Activated CD8-positive, alpha-beta T cell treated with anti-CD3 and anti-CD28 coated beads for 36 hours (primary cell): ENCODE measurements around the gene THADA. TPM values are rescaled to one million over a fixed set of nuclear protein-coding genes. Genes with fewer than 3 reads are reported as not detected.

Experiments used
- ATAC-seq: fragments of 200-7000 bp; cut with Tn5 transposase; one replicate; pipeline ENCODE4 v1.10.0; 2021; ENCODE audit warnings: mild to moderate bottlenecking, moderate library complexity
- CTCF ChIA-PET: fragments of 350-600 bp; sonication (Branson Sonifier 250); formaldehyde crosslinking; loops from one replicate; lab custom pipeline; 2021; ENCODE audit warnings: antibody characterized with exemption; lab: Charles Lee
- POLR2A ChIA-PET: fragments of 350-600 bp; sonication (Branson Sonifier 250); formaldehyde crosslinking; loops from one replicate; lab custom pipeline; 2021; ENCODE audit warnings: antibody characterized with exemption; lab: Charles Lee
- DNase-seq: peaks from one replicate; pipeline ENCODE4 v3.0.0-alpha.2; 2020
- H3K27ac Mint-ChIP-seq: one replicate; pipeline ENCODE4 v1.8.0; 2021; ENCODE audit warnings: mild to moderate bottlenecking, mixed read lengths
- H3K27me3 Mint-ChIP-seq: one replicate; pipeline ENCODE4 v1.8.0; 2021; ENCODE audit warnings: mixed read lengths
- H3K36me3 Mint-ChIP-seq: one replicate; pipeline ENCODE4 v1.8.0; 2021; ENCODE audit warnings: low read depth, mixed read lengths
- H3K4me1 Mint-ChIP-seq: one replicate; pipeline ENCODE4 v1.8.0; 2021; ENCODE audit warnings: low read depth, mixed read lengths
- H3K4me3 Mint-ChIP-seq: one replicate; pipeline ENCODE4 v1.8.0; 2021; ENCODE audit warnings: mild to moderate bottlenecking, moderate library complexity, mixed read lengths
- H3K9me3 Mint-ChIP-seq: one replicate; pipeline ENCODE4 v1.8.0; 2021; ENCODE audit warnings: mixed read lengths
- CTCF ChIP-seq: fragments of 200-600 bp; IDR thresholded peaks from one replicate; pipeline ENCODE4 v1.8.0; 2022; ENCODE audit warnings: antibody characterized with exemption, mild to moderate bottlenecking
- intact Hi-C: fragments of 100-400 bp; cut with micrococcal nuclease; formaldehyde crosslinking; loops from one replicate; pipeline ENCODE4 v1.10.0; 2022
- total RNA-seq, 2 experiments: library from RNA; stranded (reverse); gene quantifications; one replicate each; pipeline ENCODE4 v1.2.3, GENCODE V29; 2021

THADA gene
- total RNA-seq, 2 experiments from 2014 or later = 31.3 to 31.6 TPM

DNA sequence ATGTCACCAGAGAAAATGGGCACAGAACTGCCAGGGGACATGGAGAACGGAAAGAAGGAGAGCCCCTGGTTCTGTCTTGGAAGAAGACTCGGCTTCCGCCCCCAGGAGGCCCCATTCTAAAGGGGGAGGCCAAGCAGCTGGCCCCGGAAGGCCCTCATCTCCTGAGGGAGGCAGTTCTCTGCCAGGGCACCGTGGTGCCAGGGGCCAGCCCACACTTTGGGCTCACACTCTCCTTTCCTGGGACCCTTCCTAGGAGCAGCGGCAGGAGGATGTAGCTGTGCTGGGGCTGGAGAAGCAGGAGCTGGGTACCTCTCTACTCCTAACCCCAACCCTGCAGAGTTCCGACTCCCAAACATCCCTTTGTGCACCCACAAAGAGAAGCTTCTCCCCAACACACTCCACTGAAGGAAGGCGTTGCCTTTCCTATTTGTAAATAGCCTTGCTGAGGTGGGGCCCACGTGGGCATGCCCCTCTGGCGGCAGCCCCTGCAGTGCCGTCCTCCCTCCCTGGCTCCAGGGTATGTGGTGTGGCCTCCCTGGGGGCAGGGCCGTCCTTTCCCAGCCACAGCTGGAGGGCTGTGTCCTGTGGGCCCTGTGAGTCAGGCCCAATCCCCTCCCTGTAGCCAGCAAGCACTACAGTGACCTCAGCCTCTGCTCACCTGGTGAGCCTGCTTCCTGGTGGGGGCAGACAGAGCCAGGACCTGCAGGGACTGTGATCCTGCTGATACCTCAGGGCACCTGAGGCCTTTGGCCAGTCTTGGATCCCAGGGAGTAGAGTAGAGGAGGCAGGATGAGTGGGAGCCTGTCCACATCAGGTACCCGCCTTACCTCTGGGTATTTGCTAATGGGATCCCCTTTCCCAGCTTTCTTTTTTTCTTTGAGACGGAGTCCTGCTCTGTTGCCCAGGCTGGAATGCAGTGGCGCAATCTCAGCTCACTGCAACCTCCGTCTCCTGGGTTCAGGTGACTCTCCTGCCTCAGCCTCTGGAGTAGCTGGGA lies 396.0 kb downstream of the THADA start:
- no peak overlapping the region for H3K4me3 Mint-ChIP-seq
- no peaks in the 10 kb centered on the region for H3K9me3 Mint-ChIP-seq
- no peak overlapping the region for H3K27ac Mint-ChIP-seq
- intact Hi-C loops = no loop called here
- DNase-seq = no peak
- peaks cover 34% of the 10 kb centered on the region for H3K4me1 Mint-ChIP-seq
- ATAC-seq = no peak
- TF ChIP-seq CTCF = no peak
- H3K27me3 Mint-ChIP-seq = no peaks in the 10 kb centered on the region
- POLR2A ChIA-PET = interaction anchor here (0.7 to 1.4 kb wide), 3 partner anchors 16 to 36 kb away, joined by 3 to 4 read pairs (median 4); no protein-coding TSS in a partner anchor
- H3K36me3 Mint-ChIP-seq = no peaks in the 10 kb centered on the region
- CTCF ChIA-PET = interaction anchor here (0.7 to 1.5 kb wide), 2 partner anchors 22 to 51 kb away, joined by 3 to 4 read pairs; no protein-coding TSS in a partner anchor

DNA sequence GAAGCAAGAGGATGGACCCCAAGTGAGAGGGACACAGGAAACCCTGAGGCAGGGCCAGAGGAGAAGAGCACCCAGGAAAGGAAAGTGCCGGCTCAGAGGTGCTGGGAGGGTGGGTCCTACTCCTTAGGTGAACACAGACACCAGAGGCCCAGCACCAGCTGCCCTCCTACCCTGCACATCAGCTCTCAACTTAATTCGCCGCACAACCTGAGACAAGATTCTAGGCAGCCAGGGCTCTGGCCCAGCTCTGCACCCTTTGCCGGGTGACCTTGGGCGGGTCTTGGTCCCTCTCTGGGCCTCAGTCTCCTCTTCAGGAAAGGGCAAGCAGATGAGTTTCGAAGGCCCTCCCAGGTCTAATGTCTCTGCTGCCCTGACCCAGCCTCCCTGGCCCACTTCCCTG lies 397.6 kb downstream of the THADA start:
- H3K4me1 Mint-ChIP-seq = peaks cover 46% of the 10 kb centered on the region
- no peaks in the 10 kb centered on the region for H3K36me3 Mint-ChIP-seq
- POLR2A ChIA-PET = interaction anchor here (2.8 to 4.1 kb wide), 2 partner anchors 26 to 29 kb away, joined by 10 to 24 read pairs; partner anchors contain the start of gene ZFP36L2

DNA sequence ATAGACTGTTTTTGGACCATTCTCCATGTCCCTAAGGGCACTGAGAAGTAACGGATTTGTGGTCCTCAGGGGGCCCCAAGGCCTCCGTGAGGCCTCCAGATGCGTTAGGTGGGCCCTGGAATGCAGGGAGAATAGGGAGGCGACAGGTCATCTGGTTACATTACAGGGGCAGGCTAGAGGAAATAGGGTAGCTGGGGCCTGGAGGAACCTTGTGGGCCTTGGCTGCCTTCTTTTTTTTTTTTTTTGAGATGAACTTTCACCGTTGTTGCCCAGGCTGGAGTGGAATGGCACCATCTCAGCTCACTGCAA lies 398.3 kb downstream of the THADA start:
- Mint-ChIP-seq H3K27ac (peak overlapping the region; percentile 88), H3K4me3 (no peak overlapping the region), H3K9me3 (no peaks in the 10 kb centered on the region), H3K4me1 (peaks cover 53% of the 10 kb centered on the region), H3K36me3 (no peaks in the 10 kb centered on the region), H3K27me3 (no peaks in the 10 kb centered on the region)
- DNase-seq (no peak), ATAC-seq (no peak)
- no peak for TF ChIP-seq CTCF
- CTCF ChIA-PET = interaction anchor here (1.0 to 1.2 kb wide), 2 partner anchors 20 to 60 kb away, joined by 3 to 4 read pairs; no protein-coding TSS in a partner anchor
- intact Hi-C loops = no loop called here
- POLR2A ChIA-PET = interaction anchor here (0.8 to 4.1 kb wide), 5 partner anchors 20 to 30 kb away, joined by 3 to 24 read pairs (median 6); partner anchors contain the start of gene ZFP36L2

More for the DNA sequence above, 397.6 kb downstream of the THADA start:
- no peak overlapping the region for H3K4me3 Mint-ChIP-seq
- peak overlapping the region; percentile 55 for H3K27ac Mint-ChIP-seq
- no peaks in the 10 kb centered on the region for H3K27me3 Mint-ChIP-seq
- DNase-seq (no peak), ATAC-seq (no peak)
- CTCF ChIA-PET = interaction anchor here (1.0 to 1.5 kb wide), 2 partner anchors 24 to 61 kb away, joined by 3 read pairs; no protein-coding TSS in a partner anchor
- TF ChIP-seq CTCF = no peak
- no peaks in the 10 kb centered on the region for H3K9me3 Mint-ChIP-seq
- intact Hi-C loops = no loop called here

DNA sequence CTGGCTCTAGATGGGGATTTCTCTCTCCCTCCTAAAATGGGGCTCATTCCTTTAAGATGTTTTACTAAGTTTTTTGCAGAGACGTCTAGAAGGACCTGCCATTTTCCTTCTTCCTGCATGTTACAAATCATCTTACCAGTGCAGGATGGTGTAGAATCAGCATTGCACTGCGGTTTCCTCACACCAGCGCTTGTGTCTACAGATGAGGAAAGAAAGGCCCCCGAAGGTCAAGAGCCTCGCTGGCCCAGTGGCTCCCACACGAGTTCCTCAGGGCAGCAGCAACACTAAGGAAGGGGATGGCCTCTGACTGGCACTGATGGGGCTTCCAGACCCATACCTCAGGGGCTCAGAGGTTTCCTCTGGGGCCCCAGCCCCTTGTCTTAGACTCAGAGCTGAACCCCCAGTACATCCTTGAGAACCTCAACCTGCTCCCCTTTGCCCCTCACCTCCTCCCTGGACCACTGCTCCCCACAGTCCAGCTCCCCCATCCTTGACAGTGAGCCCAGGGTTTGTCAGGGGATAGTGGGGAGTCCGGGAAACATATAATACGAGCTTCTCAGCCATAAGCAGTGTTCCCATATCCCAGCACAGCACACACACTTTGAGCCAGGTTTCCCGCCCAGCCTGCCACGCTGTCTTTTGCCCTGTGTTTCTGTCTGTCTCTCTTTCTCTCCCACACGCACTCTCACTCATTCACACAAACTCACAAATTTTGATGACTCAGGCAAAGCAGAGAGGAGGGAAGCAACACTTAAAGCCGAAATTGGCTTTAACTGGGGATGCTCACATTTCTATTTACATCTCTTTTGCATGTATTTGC lies 398.9 kb downstream of the THADA start:
- CTCF ChIA-PET = interaction anchor here (1.0 to 1.2 kb wide), 2 partner anchors 21 to 60 kb away, joined by 3 to 4 read pairs; no protein-coding TSS in a partner anchor
- Mint-ChIP-seq H3K4me1 (peaks cover 54% of the 10 kb centered on the region), H3K9me3 (no peaks in the 10 kb centered on the region), H3K27me3 (no peaks in the 10 kb centered on the region), H3K4me3 (peak overlapping the region; percentile 5), H3K36me3 (no peaks in the 10 kb centered on the region), H3K27ac (peak overlapping the region; percentile 88)
- POLR2A ChIA-PET = interaction anchor here (0.8 to 4.1 kb wide), 5 partner anchors 20 to 31 kb away, joined by 3 to 24 read pairs (median 6); partner anchors contain the start of gene ZFP36L2
- ATAC-seq = no peak
- peak; percentile 40 for DNase-seq
- intact Hi-C loops = no loop called here
- no peak for TF ChIP-seq CTCF
